DOHH2 (cell line): ENCODE measurements around the gene HLCS.

Source experiments
- H3F3A ChIP-seq: fragments of 200-600 bp; sonication (generic), shearing (Covaris generic); 2 replicates; pipeline ENCODE4 v1.6.0; 2016; ENCODE audit warnings: antibody characterized with exemption, mild to moderate bottlenecking; ENCODE audit not compliant: control insufficient read depth, insufficient read depth
- H3K27ac ChIP-seq: fragments of 200-600 bp; sonication (generic); 2 replicates; pipeline ENCODE4 v1.5.1; 2014; ENCODE audit warnings: low read depth, mild to moderate bottlenecking, low read length, moderate library complexity
- H3K27me3 ChIP-seq: fragments of 200-600 bp; sonication (generic); 2 replicates; pipeline ENCODE4 v1.6.1; 2014; ENCODE audit warnings: mild to moderate bottlenecking, low read length, mixed read lengths; ENCODE audit not compliant: control insufficient read depth
- H3K36me3 ChIP-seq: fragments of 200-600 bp; sonication (generic); 2 replicates; pipeline ENCODE4 v1.6.1; 2014; ENCODE audit warnings: mild to moderate bottlenecking, low read length, moderate library complexity, mixed read lengths; ENCODE audit not compliant: control insufficient read depth
- H3K4me1 ChIP-seq: fragments of 200-600 bp; sonication (generic); 2 replicates; pipeline ENCODE4 v1.6.1; 2014; ENCODE audit warnings: mild to moderate bottlenecking, low read length, mixed read lengths; ENCODE audit not compliant: control insufficient read depth
- H3K4me2 ChIP-seq: fragments of 200-600 bp; sonication (generic); 2 replicates; pipeline ENCODE4 v1.6.0; 2014; ENCODE audit warnings: mild to moderate bottlenecking, low read length, moderate library complexity
- H3K4me3 ChIP-seq: fragments of 200-600 bp; sonication (generic); 2 replicates; pipeline ENCODE4 v1.5.1; 2014; ENCODE audit warnings: mild to moderate bottlenecking, low read length, mixed read lengths
- H3K79me2 ChIP-seq: fragments of 200-600 bp; sonication (generic); 2 replicates; pipeline ENCODE4 v1.6.1; 2014; ENCODE audit warnings: mild to moderate bottlenecking, low read length, mixed read lengths; ENCODE audit not compliant: control insufficient read depth
- H3K9me2 ChIP-seq: fragments of 200-600 bp; sonication (generic); replicated peaks from 2 replicates; pipeline ENCODE4 v1.6.1; 2014; ENCODE audit warnings: mild to moderate bottlenecking, low read length, mixed read lengths; ENCODE audit not compliant: control insufficient read depth
- H3K9me3 ChIP-seq: fragments of 200-600 bp; sonication (generic); 2 replicates; pipeline ENCODE4 v1.6.1; 2014; ENCODE audit warnings: antibody characterized with exemption, low read length, mixed read lengths; ENCODE audit not compliant: control insufficient read depth, insufficient read depth
- H4K20me1 ChIP-seq: fragments of 200-600 bp; sonication (generic); 2 replicates; pipeline ENCODE4 v1.6.0; 2014; ENCODE audit warnings: low read depth, mild to moderate bottlenecking, antibody characterized with exemption, low read length, moderate library complexity; ENCODE audit not compliant: control insufficient read depth, insufficient read depth
- CTCF ChIP-seq: fragments of 200-600 bp; sonication (generic); IDR thresholded peaks from one replicate; pipeline ENCODE4 v1.5.1; 2014; ENCODE audit warnings: antibody characterized with exemption, mild to moderate bottlenecking, low read depth, low read length; ENCODE audit not compliant: poor library complexity, severe bottlenecking
- EZH2phosphoT487 ChIP-seq: fragments of 200-600 bp; sonication (generic); IDR thresholded peaks from 2 replicates; pipeline ENCODE4 v1.6.1; 2017; ENCODE audit warnings: borderline replicate concordance, mild to moderate bottlenecking, antibody characterized with exemption, low read length, moderate library complexity, mixed read lengths

Gene HLCS

GRCh38 chr21:36728371-36729111 lies 237.9 kb downstream of the HLCS start:
- H3K9me2 ChIP-seq = no peaks in the 10 kb centered on the region
- no peak overlapping the region for H3K4me3 ChIP-seq
- no peaks in the 10 kb centered on the region for H3F3A ChIP-seq
- H3K79me2 ChIP-seq = no peaks in the 10 kb centered on the region
- H3K36me3 ChIP-seq = no peaks in the 10 kb centered on the region
- H4K20me1 ChIP-seq = no peaks in the 10 kb centered on the region
- no peaks in the 10 kb centered on the region for H3K4me1 ChIP-seq
- no peaks in the 10 kb centered on the region for H3K27me3 ChIP-seq
- H3K9me3 ChIP-seq = no peaks in the 10 kb centered on the region
- TF ChIP-seq EZH2phosphoT487 = no peak
- no peak overlapping the region for H3K4me2 ChIP-seq
- H3K27ac ChIP-seq = no peak overlapping the region

GRCh38 chr21:36727866-36728265 lies 238.6 kb downstream of the HLCS start:
- H3K9me2 ChIP-seq = no peaks in the 10 kb centered on the region
- H3K27me3 ChIP-seq = no peaks in the 10 kb centered on the region
- no peaks in the 10 kb centered on the region for H3K36me3 ChIP-seq
- H3K4me2 ChIP-seq = no peak overlapping the region
- H3K4me1 ChIP-seq = no peaks in the 10 kb centered on the region
- H3K79me2 ChIP-seq = no peaks in the 10 kb centered on the region
- H3K27ac ChIP-seq = no peak overlapping the region
- H3K4me3 ChIP-seq = no peak overlapping the region
- no peaks in the 10 kb centered on the region for H4K20me1 ChIP-seq
- H3F3A ChIP-seq = no peaks in the 10 kb centered on the region
- TF ChIP-seq CTCF (no peak), EZH2phosphoT487 (no peak)
- no peaks in the 10 kb centered on the region for H3K9me3 ChIP-seq

GRCh38 chr21:36725793-36726386 lies 240.6 kb downstream of the HLCS start:
- no peaks in the 10 kb centered on the region for H4K20me1 ChIP-seq
- H3K79me2 ChIP-seq = no peaks in the 10 kb centered on the region
- no peak overlapping the region for H3K4me3 ChIP-seq
- H3K9me2 ChIP-seq = no peaks in the 10 kb centered on the region
- H3K4me1 ChIP-seq = no peaks in the 10 kb centered on the region
- H3K9me3 ChIP-seq = no peaks in the 10 kb centered on the region
- H3K27me3 ChIP-seq = no peaks in the 10 kb centered on the region
- no peak overlapping the region for H3K4me2 ChIP-seq
- H3K36me3 ChIP-seq = no peaks in the 10 kb centered on the region
- no peak overlapping the region for H3K27ac ChIP-seq
- H3F3A ChIP-seq = no peaks in the 10 kb centered on the region
- no peak for TF ChIP-seq EZH2phosphoT487
- no peak for TF ChIP-seq CTCF

GRCh38 chr21:36724660-36725059 lies 241.8 kb downstream of the HLCS start:
- H3K27ac ChIP-seq = no peak overlapping the region
- H3F3A ChIP-seq = no peaks in the 10 kb centered on the region
- H3K9me3 ChIP-seq = no peaks in the 10 kb centered on the region
- H3K27me3 ChIP-seq = no peaks in the 10 kb centered on the region
- no peak overlapping the region for H3K4me3 ChIP-seq
- H3K9me2 ChIP-seq = no peaks in the 10 kb centered on the region
- H3K4me2 ChIP-seq = no peak overlapping the region
- H3K79me2 ChIP-seq = no peaks in the 10 kb centered on the region
- no peaks in the 10 kb centered on the region for H3K36me3 ChIP-seq
- no peaks in the 10 kb centered on the region for H4K20me1 ChIP-seq
- H3K4me1 ChIP-seq = no peaks in the 10 kb centered on the region
- no peak for TF ChIP-seq EZH2phosphoT487
- TF ChIP-seq CTCF = no peak
